Sigmoid colon (tissue), 7 donors: Measurements from ENCODE around the gene LRRC36. TPM values are rescaled to one million over a fixed set of nuclear protein-coding genes. Genes with fewer than 3 reads are reported as not detected.
A peak's percentile ranks its signal among the peaks of the same experiment; 100 is the strongest.

Experiments used
- DNase-seq: peaks from one replicate; pipeline ENCODE4 v3.0.0-alpha.2; 2019
- H3K27ac ChIP-seq, 4 donors: fragments of 200-600 bp; sonication (generic); one replicate each; pipeline ENCODE4 v1.5.1; 2016 to 2019; ENCODE audit warnings: mild to moderate bottlenecking in 1 of 4
- H3K27me3 ChIP-seq, 3 donors: fragments of 200-600 bp; sonication (generic); one replicate each; pipeline ENCODE4 v1.5.1; 2019; ENCODE audit warnings: mild to moderate bottlenecking in 1 of 3
- H3K36me3 ChIP-seq, 4 donors: fragments of 200-600 bp; sonication (generic); one replicate each; pipeline ENCODE4 v1.5.1; 2016 to 2019
- H3K4me1 ChIP-seq, 4 donors: fragments of 200-600 bp; sonication (generic); one replicate each; pipeline ENCODE4 v1.5.1; 2017 to 2019
- H3K4me3 ChIP-seq, 4 donors: fragments of 200-600 bp; sonication (generic); one replicate each; pipeline ENCODE4 v1.5.1; 2017 to 2019; ENCODE audit warnings: mild to moderate bottlenecking in 2 of 4, moderate library complexity in 1 of 4
- H3K9me3 ChIP-seq, 4 donors: fragments of 200-600 bp in 3 of 4; sonication (generic) in 3 of 4; one replicate each; pipeline versions ENCODE4 v1.5.1 to v1.6.1; 2013 to 2019
- EP300 ChIP-seq, 4 donors: sonication (generic); formaldehyde crosslinking; IDR thresholded peaks; one replicate each; pipeline ENCODE4 v1.6.1; 2017; ENCODE audit warnings: antibody characterized with exemption in 4 of 4
- POLR2A ChIP-seq, 2 donors: fragments of 450-650 bp; IDR thresholded peaks; one replicate each; pipeline ENCODE4 v1.6.1; 2016; ENCODE audit warnings: antibody characterized with exemption in 2 of 2, mild to moderate bottlenecking in 2 of 2, moderate library complexity in 2 of 2
- POLR2AphosphoS5 ChIP-seq, 4 donors: sonication (generic); formaldehyde crosslinking; IDR thresholded peaks; one replicate each; pipeline ENCODE4 v1.6.1; 2017; ENCODE audit warnings: antibody characterized with exemption in 4 of 4
- WGBS, 2 donors: extraction: QIAGEN DNeasy Blood & Tissue Kit; methylation state at CpG; one replicate each; pipeline ENCODE4 v1.1.7; 2013; 5-methylcytosine and 5-hydroxymethylcytosine counted together
- intact Hi-C: fragments of 100-400 bp; cut with DNase I; formaldehyde crosslinking; loops from one replicate; pipeline ENCODE4 v1.15.1; 2023
- polyA plus RNA-seq, 3 donors: library from polyadenylated mRNA; stranded (reverse); fragments of 200-250 nt; gene quantifications; one replicate each; pipeline ENCODE4 v1.2.3, GENCODE V29; 2013
- total RNA-seq, 4 donors: library from RNA; depleted of rRNA; stranded (reverse); fragments of >200 nt; gene quantifications; one replicate each; pipeline ENCODE4 v1.1.0, GENCODE V29; 2016
- TF ChIP-seq, protein P1 (sequence below), 4 experiments: fragments of 450-650 bp in 3 of 4; fragments of 200-600 bp in 1 of 4; IDR thresholded peaks; one replicate each; pipeline ENCODE4 v1.5.1; 2016 to 2019; ENCODE audit warnings: antibody characterized with exemption in 4 of 4, mild to moderate bottlenecking in 3 of 4, moderate library complexity in 2 of 4
- donor health status: healthy with polysubstance abuse.
- donor health status: Bipolar disorder and iron deficiency.
- donor health status: healthy.

LRRC36 gene
- total and polyA plus RNA-seq, 7 donors: 0.55 to 0.74 TPM; not detected in 5

DNA sequence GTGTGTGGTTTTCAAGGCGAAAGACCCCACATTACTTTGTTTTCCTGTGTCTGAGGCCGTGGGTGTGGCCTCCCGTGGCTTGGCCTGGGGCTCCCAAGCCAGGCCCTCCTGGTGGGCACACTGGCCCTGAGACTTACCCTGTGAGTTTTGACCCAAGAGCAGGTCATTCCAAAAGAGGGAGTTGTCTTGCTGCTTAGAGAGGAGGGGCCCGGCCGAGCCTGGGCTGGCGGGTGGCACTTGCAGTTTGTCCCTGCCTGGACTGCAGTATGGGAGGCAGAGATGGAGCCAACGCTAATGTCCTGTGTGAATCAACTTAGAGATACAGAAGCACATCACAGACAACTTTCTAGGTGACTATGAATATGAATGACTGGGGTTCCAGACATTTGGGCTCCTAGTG lies 24.5 kb upstream of the LRRC36 start:
- no peaks in the 10 kb centered on the region for H3K36me3 ChIP-seq
- WGBS, 2 donors: 86 to 87% methylated on average over 7 of the region's 7 CpGs
- no peak for DNase-seq
- intact Hi-C loops: no loop called here
- TF ChIP-seq, protein P1, sequence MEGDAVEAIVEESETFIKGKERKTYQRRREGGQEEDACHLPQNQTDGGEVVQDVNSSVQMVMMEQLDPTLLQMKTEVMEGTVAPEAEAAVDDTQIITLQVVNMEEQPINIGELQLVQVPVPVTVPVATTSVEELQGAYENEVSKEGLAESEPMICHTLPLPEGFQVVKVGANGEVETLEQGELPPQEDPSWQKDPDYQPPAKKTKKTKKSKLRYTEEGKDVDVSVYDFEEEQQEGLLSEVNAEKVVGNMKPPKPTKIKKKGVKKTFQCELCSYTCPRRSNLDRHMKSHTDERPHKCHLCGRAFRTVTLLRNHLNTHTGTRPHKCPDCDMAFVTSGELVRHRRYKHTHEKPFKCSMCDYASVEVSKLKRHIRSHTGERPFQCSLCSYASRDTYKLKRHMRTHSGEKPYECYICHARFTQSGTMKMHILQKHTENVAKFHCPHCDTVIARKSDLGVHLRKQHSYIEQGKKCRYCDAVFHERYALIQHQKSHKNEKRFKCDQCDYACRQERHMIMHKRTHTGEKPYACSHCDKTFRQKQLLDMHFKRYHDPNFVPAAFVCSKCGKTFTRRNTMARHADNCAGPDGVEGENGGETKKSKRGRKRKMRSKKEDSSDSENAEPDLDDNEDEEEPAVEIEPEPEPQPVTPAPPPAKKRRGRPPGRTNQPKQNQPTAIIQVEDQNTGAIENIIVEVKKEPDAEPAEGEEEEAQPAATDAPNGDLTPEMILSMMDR (IDR thresholded peaks at IDR 0.05): no peak
- TF ChIP-seq POLR2AphosphoS5 (IDR thresholded peaks at IDR 0.05): no peak
- TF ChIP-seq EP300 (IDR thresholded peaks at IDR 0.05): no peak
- no peak for TF ChIP-seq POLR2A (IDR thresholded peaks at IDR 0.05)
- H3K4me3 ChIP-seq: no peak overlapping the region
- peak overlapping the region in 1 of 4 donors; percentile 20 for H3K27ac ChIP-seq
- H3K27me3 ChIP-seq: no peaks in the 10 kb centered on the region
- no peaks in the 10 kb centered on the region for H3K4me1 ChIP-seq
- H3K9me3 ChIP-seq: no peaks in the 10 kb centered on the region

DNA sequence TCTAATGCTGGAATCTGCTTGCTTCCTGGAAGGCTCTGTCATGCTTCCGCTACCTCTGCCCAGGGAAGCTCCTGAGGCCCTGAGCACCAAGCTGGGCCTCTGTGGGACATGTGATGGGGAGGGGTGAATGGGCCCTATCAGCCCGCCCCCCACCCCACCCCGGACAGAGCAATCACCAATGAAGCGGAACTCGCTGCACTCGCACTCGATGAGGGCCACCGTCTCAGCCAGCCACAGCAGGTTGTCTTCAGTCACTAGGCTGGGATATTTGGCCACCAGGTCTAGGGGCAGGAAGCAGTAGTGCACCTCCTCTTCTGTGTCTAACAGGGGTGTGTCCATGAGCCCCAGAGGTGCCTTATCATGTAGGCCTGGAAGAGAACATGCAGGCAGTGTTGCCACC lies 23.6 kb upstream of the LRRC36 start:
- H3K27ac ChIP-seq: no peak overlapping the region

DNA sequence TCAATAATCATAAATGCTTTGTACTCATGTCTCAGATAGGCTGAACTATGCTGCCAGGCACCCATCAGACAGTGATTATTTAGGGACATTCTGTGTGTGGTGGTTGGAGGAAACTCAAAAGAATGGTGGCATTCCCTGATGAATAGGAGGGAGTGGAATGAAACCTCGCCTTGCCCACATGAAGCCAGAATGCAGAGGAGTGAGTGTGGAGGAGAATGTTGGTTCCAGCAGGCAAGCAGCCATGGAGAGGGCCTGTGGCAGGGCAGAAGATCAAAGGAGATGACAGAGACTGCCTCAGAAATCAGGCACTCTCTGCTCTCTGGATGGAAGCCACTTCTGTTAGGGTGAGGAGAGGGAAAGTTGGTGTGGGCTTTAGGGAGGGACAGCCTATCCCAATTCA lies 22.6 kb upstream of the LRRC36 start:
- H3K9me3 ChIP-seq: no peaks in the 10 kb centered on the region
- 83% methylated on average over 1 of the region's 1 CpG for WGBS, 2 donors

More for the DNA sequence above, 23.6 kb upstream of the LRRC36 start:
- Histone ChIP-seq H3K36me3 (no peaks in the 10 kb centered on the region), H3K4me3 (no peak overlapping the region), H3K9me3 (no peaks in the 10 kb centered on the region), H3K27me3 (no peaks in the 10 kb centered on the region), H3K4me1 (no peaks in the 10 kb centered on the region)
- WGBS, 2 donors: 89 to 92% methylated on average over 8 of the region's 8 CpGs
- no peak for DNase-seq
- intact Hi-C loops: no loop called here
- TF ChIP-seq EP300 (IDR thresholded peaks at IDR 0.05) (no peak), POLR2AphosphoS5 (IDR thresholded peaks at IDR 0.05) (no peak), POLR2A (IDR thresholded peaks at IDR 0.05) (no peak)
- TF ChIP-seq, protein P1 (IDR thresholded peaks at IDR 0.05): no peak

DNA sequence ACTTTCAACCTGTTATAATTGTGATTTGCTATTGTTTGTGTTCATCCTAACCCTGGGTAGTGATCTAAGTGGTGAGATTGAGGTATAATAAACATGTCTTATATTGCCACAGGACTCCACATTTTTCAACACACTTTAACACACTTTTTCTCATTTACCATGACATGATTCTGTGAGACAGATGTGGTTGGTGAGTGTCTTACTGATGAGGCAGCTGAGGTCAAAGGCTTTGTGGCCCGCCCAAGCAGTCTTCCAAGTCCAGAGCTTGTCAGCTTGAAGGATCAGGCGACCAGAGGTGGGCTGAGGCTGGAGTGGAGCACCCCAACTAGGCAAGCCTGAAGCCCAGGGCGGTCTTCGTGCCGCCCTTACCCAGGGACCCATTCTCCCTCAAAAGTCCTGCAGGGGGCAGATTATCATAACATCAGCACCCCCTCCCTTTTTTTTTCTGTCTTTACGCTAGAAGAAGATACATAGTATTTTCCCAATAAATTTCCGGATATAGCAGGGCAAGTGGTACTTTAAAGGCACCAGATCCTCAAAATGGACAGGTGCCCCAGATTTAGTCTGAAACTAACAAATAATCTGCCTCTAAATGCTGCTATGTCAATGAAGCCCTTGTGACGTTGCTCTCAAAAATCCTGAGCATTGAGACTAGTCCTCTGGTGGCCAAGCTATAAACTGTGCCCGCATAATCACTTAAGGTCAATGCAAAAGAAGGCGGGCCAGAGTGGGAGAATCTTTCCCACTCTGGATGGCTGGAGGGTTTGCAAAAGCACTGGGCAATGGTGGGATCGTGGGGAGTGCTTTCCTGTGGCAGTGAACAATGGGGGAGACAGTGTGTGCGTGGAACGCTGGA lies 21.2 kb upstream of the LRRC36 start:
- H3K4me1 ChIP-seq: no peaks in the 10 kb centered on the region
- no peaks in the 10 kb centered on the region for H3K36me3 ChIP-seq
- intact Hi-C loops: no loop called here
- no peak for DNase-seq
- H3K4me3 ChIP-seq: no peak overlapping the region
- H3K9me3 ChIP-seq: no peaks in the 10 kb centered on the region
- no peak overlapping the region for H3K27ac ChIP-seq
- no peak for TF ChIP-seq POLR2A (IDR thresholded peaks at IDR 0.05)
- TF ChIP-seq POLR2AphosphoS5 (IDR thresholded peaks at IDR 0.05): no peak
- TF ChIP-seq EP300 (IDR thresholded peaks at IDR 0.05): no peak
- TF ChIP-seq, protein P1 (IDR thresholded peaks at IDR 0.05): no peak
- 92 to 94% methylated on average over 13 of the region's 13 CpGs for WGBS, 2 donors
- H3K27me3 ChIP-seq: no peaks in the 10 kb centered on the region

More for the DNA sequence above, 22.6 kb upstream of the LRRC36 start:
- Histone ChIP-seq H3K27ac (no peak overlapping the region), H3K36me3 (no peaks in the 10 kb centered on the region), H3K4me1 (no peaks in the 10 kb centered on the region), H3K27me3 (no peaks in the 10 kb centered on the region), H3K4me3 (no peak overlapping the region)
- intact Hi-C loops: no loop called here
- TF ChIP-seq POLR2AphosphoS5 (IDR thresholded peaks at IDR 0.05): no peak
- no peak for TF ChIP-seq EP300 (IDR thresholded peaks at IDR 0.05)
- no peak for TF ChIP-seq POLR2A (IDR thresholded peaks at IDR 0.05)
- TF ChIP-seq, protein P1 (IDR thresholded peaks at IDR 0.05): no peak
- DNase-seq: no peak
